ENCODE measurements around the gene CNPY4. TPM values are rescaled to one million over a fixed set of nuclear protein-coding genes. Genes with fewer than 3 reads are reported as not detected.

CNPY4 gene
- total RNA-seq, 6 experiments from 2014 or later: 24.4 to 32.4 (median 26.3) TPM

DNA sequence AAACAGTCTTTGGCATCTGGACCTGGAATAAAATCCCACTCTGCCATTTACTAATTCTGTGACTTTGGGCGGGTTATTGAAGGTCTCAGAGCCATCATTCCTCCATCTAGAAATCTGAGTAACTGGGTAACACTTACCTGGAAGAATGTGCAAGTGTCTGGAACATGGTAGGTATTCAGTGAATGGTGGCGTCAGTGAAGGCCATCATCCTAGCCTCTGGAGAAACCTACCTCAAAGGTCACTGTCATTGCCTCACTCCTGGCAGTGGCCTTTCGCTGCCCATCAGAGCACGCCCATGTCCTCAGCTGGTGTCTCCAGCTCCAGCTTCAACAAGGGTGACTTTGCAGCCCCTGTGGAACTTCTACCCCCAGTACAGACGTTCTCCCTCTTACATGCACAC lies 44.4 kb downstream of the CNPY4 start:
- peaks cover 2% of the 10 kb centered on the region; the same call in 1 of the 2 replicates for H3K27me3 Mint-ChIP-seq (ENCODE audit: insufficient read depth)
- H3K27ac Mint-ChIP-seq: no peak overlapping the region
- H3K4me1 Mint-ChIP-seq (ENCODE audit: low read depth): peaks cover 30% of the 10 kb centered on the region
- no peaks in the 10 kb centered on the region for H3K9me3 Mint-ChIP-seq
- no peaks in the 10 kb centered on the region for H3K36me3 Mint-ChIP-seq (ENCODE audit: low read depth)
- TF ChIP-seq, protein P1, sequence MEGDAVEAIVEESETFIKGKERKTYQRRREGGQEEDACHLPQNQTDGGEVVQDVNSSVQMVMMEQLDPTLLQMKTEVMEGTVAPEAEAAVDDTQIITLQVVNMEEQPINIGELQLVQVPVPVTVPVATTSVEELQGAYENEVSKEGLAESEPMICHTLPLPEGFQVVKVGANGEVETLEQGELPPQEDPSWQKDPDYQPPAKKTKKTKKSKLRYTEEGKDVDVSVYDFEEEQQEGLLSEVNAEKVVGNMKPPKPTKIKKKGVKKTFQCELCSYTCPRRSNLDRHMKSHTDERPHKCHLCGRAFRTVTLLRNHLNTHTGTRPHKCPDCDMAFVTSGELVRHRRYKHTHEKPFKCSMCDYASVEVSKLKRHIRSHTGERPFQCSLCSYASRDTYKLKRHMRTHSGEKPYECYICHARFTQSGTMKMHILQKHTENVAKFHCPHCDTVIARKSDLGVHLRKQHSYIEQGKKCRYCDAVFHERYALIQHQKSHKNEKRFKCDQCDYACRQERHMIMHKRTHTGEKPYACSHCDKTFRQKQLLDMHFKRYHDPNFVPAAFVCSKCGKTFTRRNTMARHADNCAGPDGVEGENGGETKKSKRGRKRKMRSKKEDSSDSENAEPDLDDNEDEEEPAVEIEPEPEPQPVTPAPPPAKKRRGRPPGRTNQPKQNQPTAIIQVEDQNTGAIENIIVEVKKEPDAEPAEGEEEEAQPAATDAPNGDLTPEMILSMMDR (IDR thresholded peaks at IDR 0.05): no peak
- no peak overlapping the region for H3K4me3 Mint-ChIP-seq
- DNase-seq: no peak

- Mint-ChIP-seq H3K9me3 (no peaks in the 10 kb centered on the region), H3K4me3 (no peak overlapping the region), H3K36me3 (ENCODE audit: low read depth) (no peaks in the 10 kb centered on the region), H3K27me3 (ENCODE audit: insufficient read depth) (peaks cover 2% of the 10 kb centered on the region; the same call in 1 of the 2 replicates), H3K4me1 (ENCODE audit: low read depth) (peaks cover 33% of the 10 kb centered on the region), H3K27ac (no peak overlapping the region)
- no peak for DNase-seq
- TF ChIP-seq, protein P1 (IDR thresholded peaks at IDR 0.05): no peak
Observed at GRCh38 chr7:100166317-100166940, 47.0 kb downstream of the CNPY4 start.

GRCh38 chr7:100166970-100167911 lies 47.8 kb downstream of the CNPY4 start:
- peak overlapping the region; percentile 87 for H3K27ac Mint-ChIP-seq
- peak overlapping the region; percentile 91 for H3K4me3 Mint-ChIP-seq
- TF ChIP-seq, protein P1 (IDR thresholded peaks at IDR 0.05): no peak
- peaks cover 2% of the 10 kb centered on the region; the same call in 1 of the 2 replicates for H3K27me3 Mint-ChIP-seq (ENCODE audit: insufficient read depth)
- DNase-seq: no peak
- H3K9me3 Mint-ChIP-seq: no peaks in the 10 kb centered on the region
- H3K36me3 Mint-ChIP-seq (ENCODE audit: low read depth): no peaks in the 10 kb centered on the region
- peaks cover 33% of the 10 kb centered on the region for H3K4me1 Mint-ChIP-seq (ENCODE audit: low read depth)

GRCh38 chr7:100167912-100168323 lies 48.5 kb downstream of the CNPY4 start:
- Mint-ChIP-seq H3K4me1 (ENCODE audit: low read depth) (peaks cover 33% of the 10 kb centered on the region), H3K27me3 (ENCODE audit: insufficient read depth) (peaks cover 2% of the 10 kb centered on the region; the same call in 1 of the 2 replicates), H3K9me3 (no peaks in the 10 kb centered on the region), H3K27ac (peak overlapping the region; percentile 87), H3K36me3 (ENCODE audit: low read depth) (no peaks in the 10 kb centered on the region), H3K4me3 (peak overlapping the region; percentile 91)
- TF ChIP-seq, protein P1 (IDR thresholded peaks at IDR 0.05): no peak
- DNase-seq: no peak

- Mint-ChIP-seq H3K4me3 (peak overlapping the region; percentile 91; the same call in 1 of the 2 replicates), H3K9me3 (no peaks in the 10 kb centered on the region), H3K4me1 (ENCODE audit: low read depth) (peaks cover 25% of the 10 kb centered on the region), H3K27me3 (ENCODE audit: insufficient read depth) (peaks cover 2% of the 10 kb centered on the region; the same call in 1 of the 2 replicates), H3K27ac (no peak overlapping the region), H3K36me3 (ENCODE audit: low read depth) (no peaks in the 10 kb centered on the region)
- DNase-seq: no peak
- TF ChIP-seq, protein P1 (IDR thresholded peaks at IDR 0.05): no peak; the same call in 1 of the 2 replicates
Observed at GRCh38 chr7:100169147-100169850, 49.9 kb downstream of the CNPY4 start.

All from HFFc6 (cell line).